ENCODE results near the gene ZNF283. TPM values are rescaled to one million over a fixed set of nuclear protein-coding genes. Genes with fewer than 3 reads are reported as not detected.
A peak's percentile ranks its signal among the peaks of the same experiment; 100 is the strongest.

Gene ZNF283
- total RNA-seq, result 10 to 100 TPM in 1 of 2 donors, 1 to 10 TPM in 1; 8.1 to 15.3 TPM

- DNase-seq (ENCODE audit: low spot score) (peak; percentile 71), ATAC-seq (ENCODE audit: insufficient number of reproducible peaks, low FRiP score, low read depth) (peak; percentile 94)
- no peaks in the 10 kb centered on the region for H3K27me3 ChIP-seq (replicated peaks; ENCODE audit: insufficient read depth)
- H3K36me3 ChIP-seq, result peaks cover 10% of the 10 kb centered on the region
- H3K9me3 ChIP-seq, result no peaks in the 10 kb centered on the region
- peak within 1 kb of the TSS; percentile 47 for H3K27ac ChIP-seq
- H3K4me3 ChIP-seq, result peak within 1 kb of the TSS; percentile 83
- H3K4me1 ChIP-seq (ENCODE audit: control insufficient read depth in 1 of 2, low read depth in 2 of 2), result peaks cover 4 to 15% of the 10 kb centered on the region in 2 donors
- TF ChIP-seq, protein P1, sequence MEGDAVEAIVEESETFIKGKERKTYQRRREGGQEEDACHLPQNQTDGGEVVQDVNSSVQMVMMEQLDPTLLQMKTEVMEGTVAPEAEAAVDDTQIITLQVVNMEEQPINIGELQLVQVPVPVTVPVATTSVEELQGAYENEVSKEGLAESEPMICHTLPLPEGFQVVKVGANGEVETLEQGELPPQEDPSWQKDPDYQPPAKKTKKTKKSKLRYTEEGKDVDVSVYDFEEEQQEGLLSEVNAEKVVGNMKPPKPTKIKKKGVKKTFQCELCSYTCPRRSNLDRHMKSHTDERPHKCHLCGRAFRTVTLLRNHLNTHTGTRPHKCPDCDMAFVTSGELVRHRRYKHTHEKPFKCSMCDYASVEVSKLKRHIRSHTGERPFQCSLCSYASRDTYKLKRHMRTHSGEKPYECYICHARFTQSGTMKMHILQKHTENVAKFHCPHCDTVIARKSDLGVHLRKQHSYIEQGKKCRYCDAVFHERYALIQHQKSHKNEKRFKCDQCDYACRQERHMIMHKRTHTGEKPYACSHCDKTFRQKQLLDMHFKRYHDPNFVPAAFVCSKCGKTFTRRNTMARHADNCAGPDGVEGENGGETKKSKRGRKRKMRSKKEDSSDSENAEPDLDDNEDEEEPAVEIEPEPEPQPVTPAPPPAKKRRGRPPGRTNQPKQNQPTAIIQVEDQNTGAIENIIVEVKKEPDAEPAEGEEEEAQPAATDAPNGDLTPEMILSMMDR (IDR thresholded peaks at IDR 0.05), result no peak
Measured at GRCh38 chr19:43826787-43827754, at the start of gene ZNF283. ZNF283 (plus strand) TSS chr19:43827321; CDS start chr19:43833505, 6,184 bp downstream.

DNA sequence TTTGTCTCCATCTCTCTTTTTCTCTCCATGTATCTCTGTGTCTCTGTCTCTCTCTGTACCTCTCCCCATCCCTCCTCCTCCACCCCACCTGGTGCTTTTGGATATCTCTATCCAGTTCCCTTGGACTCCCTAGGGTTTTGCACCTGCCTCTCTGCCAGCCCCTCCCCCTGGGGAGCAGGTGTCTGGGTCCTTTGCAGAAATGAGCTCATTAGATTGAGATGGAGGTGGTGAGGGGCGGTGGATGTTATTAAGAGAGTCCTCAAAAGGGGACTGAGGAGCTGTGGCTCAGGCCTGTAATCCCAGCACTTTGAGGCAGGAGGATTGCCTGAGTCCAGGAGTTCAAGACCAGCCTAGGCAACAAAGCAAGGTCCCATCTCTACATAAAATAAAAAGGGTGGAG lies 48.5 kb upstream of the ZNF283 start:
- DNase-seq (ENCODE audit: low spot score) (no peak), ATAC-seq (ENCODE audit: insufficient number of reproducible peaks, low FRiP score, low read depth) (no peak)
- Histone ChIP-seq H3K27ac (peak overlapping the region in 1 of 2 donors; percentile 21), H3K9me3 (no peaks in the 10 kb centered on the region), H3K4me3 (no peak overlapping the region), H3K4me1 (ENCODE audit: control insufficient read depth in 1 of 2, low read depth in 2 of 2) (peaks cover 9 to 15% of the 10 kb centered on the region in 2 donors), H3K27me3 (replicated peaks; ENCODE audit: insufficient read depth) (no peaks in the 10 kb centered on the region), H3K36me3 (no peaks in the 10 kb centered on the region)
- TF ChIP-seq, protein P1 (IDR thresholded peaks at IDR 0.05), result no peak

GRCh38 chr19:43779147-43779819 lies 47.8 kb upstream of the ZNF283 start:
- Histone ChIP-seq H3K9me3 (no peaks in the 10 kb centered on the region), H3K27ac (no peak overlapping the region), H3K27me3 (replicated peaks; ENCODE audit: insufficient read depth) (no peaks in the 10 kb centered on the region), H3K4me1 (ENCODE audit: control insufficient read depth in 1 of 2, low read depth in 2 of 2) (peaks cover 9% of the 10 kb centered on the region in 2 donors), H3K36me3 (no peaks in the 10 kb centered on the region), H3K4me3 (peak overlapping the region; percentile 6)
- ATAC-seq (ENCODE audit: insufficient number of reproducible peaks, low FRiP score, low read depth), result no peak
- no peak for DNase-seq (ENCODE audit: low spot score)
- TF ChIP-seq, protein P1 (IDR thresholded peaks at IDR 0.05), result no peak

- Histone ChIP-seq H3K4me1 (ENCODE audit: control insufficient read depth in 1 of 2, low read depth in 2 of 2) (peaks cover 8 to 12% of the 10 kb centered on the region in 2 donors), H3K36me3 (no peaks in the 10 kb centered on the region), H3K27me3 (replicated peaks; ENCODE audit: insufficient read depth) (no peaks in the 10 kb centered on the region), H3K9me3 (no peaks in the 10 kb centered on the region), H3K27ac (peak overlapping the region in 1 of 2 donors; percentile 5), H3K4me3 (peak overlapping the region; percentile 6)
- TF ChIP-seq, protein P1 (IDR thresholded peaks at IDR 0.05), result no peak
- DNase-seq (ENCODE audit: low spot score) (no peak), ATAC-seq (ENCODE audit: insufficient number of reproducible peaks, low FRiP score, low read depth) (no peak)
Measured at GRCh38 chr19:43779820-43780219, 47.3 kb upstream of the ZNF283 start.
